Left hindlimb (tissue), 1 donor: ENCODE results near the gene HKDC1.
"Not testable (repeated sequence)": the region's sequence is repeated elsewhere in the genome, so short reads cannot be mapped to it uniquely, and the experiment has no call there.

Experiments used
- DNase-seq: peaks from one replicate; pipeline ENCODE4 v3.0.0-alpha.2; 2018

HKDC1 gene

GRCh38 chr10:69281507-69282413, 61.6 kb downstream of the HKDC1 start:
- DNase-seq, result no peak

- not testable (repeated sequence) for DNase-seq
These were observed 64.3 kb downstream of the HKDC1 start for GRCh38 chr10:69284402-69284801.

GRCh38 chr10:69285699-69286098, 65.6 kb downstream of the HKDC1 start:
- DNase-seq, result no peak

GRCh38 chr10:69287181-69287580, 67.0 kb downstream of the HKDC1 start:
- no peak for DNase-seq

- DNase-seq, result no peak
These were observed 70.9 kb downstream of the HKDC1 start for GRCh38 chr10:69290993-69291392.

- no peak for DNase-seq
These were observed 72.3 kb downstream of the HKDC1 start for GRCh38 chr10:69292459-69292858.

- DNase-seq, result no peak
These were observed 75.0 kb downstream of the HKDC1 start for GRCh38 chr10:69295027-69295636.

- DNase-seq, result no peak
These were observed 83.5 kb downstream of the HKDC1 start for GRCh38 chr10:69303632-69304051.

GRCh38 chr10:69306421-69306820, 86.3 kb downstream of the HKDC1 start:
- no peak for DNase-seq

- no peak for DNase-seq
These were observed 87.3 kb downstream of the HKDC1 start for GRCh38 chr10:69307434-69307833.

- not testable (repeated sequence) for DNase-seq
These were observed 88.2 kb downstream of the HKDC1 start for GRCh38 chr10:69308304-69308703.

GRCh38 chr10:69311309-69311708, 91.2 kb downstream of the HKDC1 start:
- no peak for DNase-seq

- DNase-seq, result no peak
These were observed 92.4 kb downstream of the HKDC1 start for GRCh38 chr10:69312528-69312927.

GRCh38 chr10:69315100-69315542, 95.0 kb downstream of the HKDC1 start:
- DNase-seq, result no peak

GRCh38 chr10:69315610-69316312, 95.6 kb downstream of the HKDC1 start:
- no peak for DNase-seq

- no peak for DNase-seq
These were observed 96.4 kb downstream of the HKDC1 start for GRCh38 chr10:69316313-69317059.
